GM18951 (cell line): ENCODE measurements around the gene OTOGL.

Experiments
- POLR2A ChIP-seq: IDR thresholded peaks from 4 replicates; pipeline ENCODE4 v1.6.1; 2011; ENCODE audit warnings: mild to moderate bottlenecking; ENCODE audit not compliant: insufficient read length, insufficient read depth; ENCODE audit errors: extremely low read depth
- in situ Hi-C: fragments of 300-500 bp; cut with MboI; formaldehyde crosslinking; loops from one replicate; pipeline ENCODE4 v1.12.0; 2022; ENCODE audit warnings: low sequenced_read_pairs, mixed read lengths, inconsistent platforms; ENCODE audit not compliant: unreplicated experiment

The OTOGL gene

GRCh38 chr12:80374615-80375014 is 275.3 kb downstream of the OTOGL start:
- in situ Hi-C loops: no loop called here
- TF ChIP-seq POLR2A: no peak

GRCh38 chr12:80377140-80377794 is 277.9 kb downstream of the OTOGL start:
- in situ Hi-C loops: no loop called here
- no peak for TF ChIP-seq POLR2A

DNA sequence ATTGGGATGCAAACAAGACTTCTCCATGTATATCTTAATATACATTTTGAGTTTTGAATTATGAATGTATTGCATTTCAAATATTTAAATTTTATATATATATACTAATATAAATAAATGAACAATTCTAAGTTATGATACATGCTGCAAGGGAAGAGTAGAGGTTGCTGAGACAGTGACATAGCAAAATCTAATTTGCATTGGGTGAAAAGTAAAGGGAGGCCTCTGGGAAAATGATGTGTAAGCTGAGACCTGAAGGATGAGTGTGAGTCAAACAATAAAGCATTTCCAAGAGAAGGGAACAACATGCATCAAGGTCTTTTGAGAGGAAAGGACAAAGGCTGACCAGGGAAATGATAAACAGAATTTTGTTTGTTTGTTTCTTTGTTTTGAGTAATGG is 281.8 kb downstream of the OTOGL start:
- in situ Hi-C loops: no loop called here
- no peak for TF ChIP-seq POLR2A

- in situ Hi-C loops: no loop called here
Measured at GRCh38 chr12:80382254-80382653, 282.9 kb downstream of the OTOGL start.

GRCh38 chr12:80400571-80400991 is 301.2 kb downstream of the OTOGL start:
- in situ Hi-C loops: no loop called here

More at GRCh38 chr12:80382254-80382653, 282.9 kb downstream of the OTOGL start:
- TF ChIP-seq POLR2A: no peak

DNA sequence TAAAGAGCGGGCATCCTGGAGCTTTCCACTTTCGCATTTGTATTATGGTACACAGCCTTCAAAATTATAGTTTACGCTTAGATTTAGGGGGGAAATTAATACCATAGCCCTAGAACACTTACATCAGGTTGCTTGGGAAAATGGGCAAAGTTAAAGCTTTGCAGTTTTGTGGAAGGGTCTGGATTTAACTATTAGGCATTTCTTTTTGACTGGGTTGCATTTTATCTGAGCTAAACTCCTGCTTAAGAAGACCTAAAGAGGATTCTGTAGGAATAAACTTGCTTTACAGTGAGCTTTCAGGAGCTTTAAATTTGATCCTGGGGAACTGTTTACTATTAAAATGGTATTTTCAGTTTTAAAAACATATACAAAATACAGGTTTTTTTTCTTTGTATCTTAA is 301.9 kb downstream of the OTOGL start:
- TF ChIP-seq POLR2A: no peak
- in situ Hi-C loops: no loop called here

More at GRCh38 chr12:80400571-80400991, 301.2 kb downstream of the OTOGL start:
- TF ChIP-seq POLR2A: no peak

DNA sequence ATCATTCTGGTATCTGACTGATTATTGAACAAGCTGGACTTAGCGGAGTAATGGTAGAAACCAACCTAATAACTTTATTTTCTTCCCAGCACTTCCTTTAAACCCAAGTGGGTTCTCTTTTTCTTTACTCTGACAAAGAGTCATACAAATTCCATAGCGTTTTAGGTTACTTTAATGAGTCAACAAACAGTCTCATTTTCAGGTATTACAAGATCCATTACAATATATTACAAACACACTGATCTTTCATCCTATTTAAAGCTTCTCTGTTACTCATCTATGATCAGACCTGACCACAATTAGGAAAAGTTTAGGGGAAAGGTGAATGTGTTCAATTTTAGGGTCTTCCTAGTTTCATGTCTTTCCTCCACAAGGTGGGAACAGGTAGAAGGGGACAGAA is 305.3 kb downstream of the OTOGL start:
- TF ChIP-seq POLR2A: no peak
- in situ Hi-C loops: no loop called here

GRCh38 chr12:80406253-80406652 is 306.9 kb downstream of the OTOGL start:
- in situ Hi-C loops: no loop called here
- no peak for TF ChIP-seq POLR2A

DNA sequence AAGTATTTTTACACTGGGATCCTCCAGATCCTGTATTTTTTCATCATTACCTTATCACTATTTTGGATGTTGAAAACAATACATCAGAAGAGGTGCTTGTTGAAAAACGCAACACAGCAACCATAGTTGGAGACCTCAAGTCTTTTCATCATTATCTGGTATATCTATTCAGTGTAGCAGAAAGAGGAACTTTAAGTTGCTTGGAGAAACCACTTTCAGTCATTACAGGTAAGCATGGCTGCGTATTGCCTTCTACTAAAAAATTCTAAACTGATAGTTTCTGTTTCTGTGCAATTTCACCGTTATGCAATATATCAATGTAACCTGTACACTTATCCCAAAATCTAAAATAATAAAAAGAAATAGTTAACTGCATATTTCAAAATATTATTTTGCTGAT is 312.4 kb downstream of the OTOGL start:
- in situ Hi-C loops: no loop called here
- TF ChIP-seq POLR2A: no peak

- no peak for TF ChIP-seq POLR2A
- in situ Hi-C loops: no loop called here
Measured at GRCh38 chr12:80412343-80412953, 313.1 kb downstream of the OTOGL start.

DNA sequence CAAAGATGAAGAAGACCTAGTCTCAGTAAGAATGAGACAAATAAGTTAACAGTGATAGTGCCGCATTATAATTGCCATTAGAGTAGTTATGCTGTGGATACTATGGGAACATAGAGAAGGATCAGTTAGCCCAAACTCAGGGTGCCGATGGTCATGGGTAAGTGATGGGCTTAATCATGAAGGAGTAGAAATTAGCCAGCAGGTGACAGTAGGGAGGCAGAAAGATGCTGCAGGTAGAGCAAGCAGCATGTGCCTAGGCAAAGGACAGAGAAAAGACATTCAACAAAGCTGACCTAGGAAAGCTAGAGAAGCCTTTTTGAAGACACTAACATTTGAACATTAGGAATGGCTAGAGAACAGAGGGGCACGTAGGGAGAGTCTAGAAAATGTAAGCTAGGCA is 314.1 kb downstream of the OTOGL start:
- TF ChIP-seq POLR2A: no peak

DNA sequence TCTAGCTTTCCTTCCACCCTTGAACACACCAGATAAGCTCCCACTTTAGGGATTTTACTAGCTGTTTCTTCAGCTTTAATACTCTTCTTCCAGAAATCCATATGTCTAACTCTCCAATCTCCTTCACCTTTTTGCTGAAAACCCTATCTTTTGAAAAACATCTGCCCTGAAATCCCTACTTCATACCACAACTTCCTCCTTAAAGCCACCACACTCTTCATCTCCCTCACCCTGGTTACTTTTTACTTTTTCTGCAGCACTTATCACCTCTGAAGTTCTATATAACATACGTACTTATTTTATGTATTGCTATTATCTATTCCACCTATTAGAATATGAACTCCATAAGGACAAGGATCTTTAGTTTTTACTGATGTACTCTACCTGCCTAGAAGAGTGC is 316.1 kb downstream of the OTOGL start:
- TF ChIP-seq POLR2A: no peak
- in situ Hi-C loops: no loop called here

More for the DNA sequence above, 314.1 kb downstream of the OTOGL start:
- in situ Hi-C loops: no loop called here

- no peak for TF ChIP-seq POLR2A
- in situ Hi-C loops: no loop called here
Measured at GRCh38 chr12:80419644-80420043, 320.3 kb downstream of the OTOGL start.

- TF ChIP-seq POLR2A: no peak
- in situ Hi-C loops: no loop called here
Measured at GRCh38 chr12:80420075-80420474, 320.7 kb downstream of the OTOGL start.
